Loucy (cell line): ENCODE measurements around the gene RTEL1.

Experiments used
- H2AFZ ChIP-seq: fragments of 200-600 bp; sonication (generic); 2 replicates; pipeline ENCODE4 v1.6.0; 2016; ENCODE audit warnings: antibody characterized with exemption, mild to moderate bottlenecking, low read length, moderate library complexity
- H3F3A ChIP-seq: fragments of 200-600 bp; 2 replicates; pipeline ENCODE4 v1.6.0; 2016; ENCODE audit warnings: antibody characterized with exemption, low read depth, mild to moderate bottlenecking
- H3K27me3 ChIP-seq: fragments of 200-600 bp; sonication (generic); 2 replicates; pipeline ENCODE4 v1.6.1; 2014; ENCODE audit warnings: low read length, mild to moderate bottlenecking; ENCODE audit not compliant: insufficient read depth, poor library complexity, severe bottlenecking
- H3K36me3 ChIP-seq: fragments of 200-600 bp; sonication (generic); 2 replicates; pipeline ENCODE4 v1.6.1; 2016; ENCODE audit warnings: low read length; ENCODE audit not compliant: insufficient read depth
- H3K4me1 ChIP-seq: fragments of 200-600 bp; sonication (generic); 2 replicates; pipeline ENCODE4 v1.5.1; 2014; ENCODE audit warnings: low read length, mild to moderate bottlenecking; ENCODE audit not compliant: insufficient read depth, poor library complexity, severe bottlenecking
- H3K4me2 ChIP-seq: fragments of 200-600 bp; sonication (generic); 2 replicates; pipeline ENCODE4 v1.6.0; 2014; ENCODE audit warnings: antibody characterized with exemption, low read length, low read depth, mild to moderate bottlenecking; ENCODE audit not compliant: poor library complexity, severe bottlenecking
- H3K4me3 ChIP-seq: fragments of 200-600 bp; sonication (generic); 2 replicates; pipeline ENCODE4 v1.5.1; 2014; ENCODE audit warnings: low read length, mild to moderate bottlenecking, mixed read lengths; ENCODE audit not compliant: poor library complexity, severe bottlenecking
- H3K79me2 ChIP-seq: fragments of 200-600 bp; sonication (generic); 2 replicates; pipeline ENCODE4 v1.6.1; 2014; ENCODE audit warnings: low read length; ENCODE audit not compliant: insufficient read depth
- H3K9ac ChIP-seq: fragments of 200-600 bp; sonication (generic); 2 replicates; pipeline ENCODE4 v1.6.0; 2014; ENCODE audit warnings: mild to moderate bottlenecking, low read depth, low read length, moderate library complexity; ENCODE audit not compliant: poor library complexity, severe bottlenecking
- H3K9me2 ChIP-seq: fragments of 200-600 bp; sonication (generic); replicated peaks from 2 replicates; pipeline ENCODE4 v1.6.1; 2016; ENCODE audit warnings: low read depth, low read length, mixed read lengths
- H3K9me3 ChIP-seq: fragments of 200-600 bp; sonication (generic); 2 replicates; pipeline ENCODE4 v1.6.1; 2014; ENCODE audit warnings: mild to moderate bottlenecking, antibody characterized with exemption, low read length, low read depth; ENCODE audit not compliant: insufficient read depth
- H4K20me1 ChIP-seq: fragments of 200-600 bp; sonication (generic); 2 replicates; pipeline ENCODE4 v1.6.0; 2014; ENCODE audit warnings: antibody characterized with exemption, low read length, mild to moderate bottlenecking; ENCODE audit not compliant: insufficient read depth, poor library complexity, severe bottlenecking
- EZH2phosphoT487 ChIP-seq: fragments of 200-600 bp; IDR thresholded peaks from 2 replicates; pipeline ENCODE4 v1.6.1; 2018; ENCODE audit warnings: antibody characterized with exemption, mild to moderate bottlenecking, moderate library complexity, borderline replicate concordance
- TF ChIP-seq, protein P1 (sequence below): fragments of 200-600 bp; sonication (generic); conservative IDR thresholded peaks from 2 replicates; pipeline ENCODE4 v1.5.1; 2014; ENCODE audit warnings: mild to moderate bottlenecking, antibody characterized with exemption, low read length

The RTEL1 gene

DNA sequence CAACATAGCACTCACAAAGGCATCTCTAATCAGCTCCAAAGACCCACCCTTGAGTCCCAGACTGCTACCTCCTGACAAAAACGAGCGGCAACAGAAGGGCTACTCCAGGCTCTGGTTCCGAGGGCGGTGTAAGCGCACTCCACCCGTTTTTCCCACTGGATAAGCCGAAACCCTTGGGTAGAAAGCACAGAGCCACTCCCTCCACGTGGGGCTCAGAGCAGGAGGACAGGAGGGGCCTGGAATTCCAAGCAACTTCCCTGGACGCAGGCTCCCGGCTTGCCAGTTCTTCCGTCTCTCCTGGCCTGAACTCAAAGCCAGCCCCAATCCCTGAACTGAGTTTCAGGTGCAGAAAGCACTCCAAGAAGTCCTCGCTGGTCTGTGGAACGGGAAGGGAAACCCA, 38.6 kb upstream of the RTEL1 start:
- H3K4me1 ChIP-seq, result peaks cover 22% of the 10 kb centered on the region
- no peak overlapping the region for H3K9ac ChIP-seq
- no peaks in the 10 kb centered on the region for H3F3A ChIP-seq
- TF ChIP-seq, protein P1, sequence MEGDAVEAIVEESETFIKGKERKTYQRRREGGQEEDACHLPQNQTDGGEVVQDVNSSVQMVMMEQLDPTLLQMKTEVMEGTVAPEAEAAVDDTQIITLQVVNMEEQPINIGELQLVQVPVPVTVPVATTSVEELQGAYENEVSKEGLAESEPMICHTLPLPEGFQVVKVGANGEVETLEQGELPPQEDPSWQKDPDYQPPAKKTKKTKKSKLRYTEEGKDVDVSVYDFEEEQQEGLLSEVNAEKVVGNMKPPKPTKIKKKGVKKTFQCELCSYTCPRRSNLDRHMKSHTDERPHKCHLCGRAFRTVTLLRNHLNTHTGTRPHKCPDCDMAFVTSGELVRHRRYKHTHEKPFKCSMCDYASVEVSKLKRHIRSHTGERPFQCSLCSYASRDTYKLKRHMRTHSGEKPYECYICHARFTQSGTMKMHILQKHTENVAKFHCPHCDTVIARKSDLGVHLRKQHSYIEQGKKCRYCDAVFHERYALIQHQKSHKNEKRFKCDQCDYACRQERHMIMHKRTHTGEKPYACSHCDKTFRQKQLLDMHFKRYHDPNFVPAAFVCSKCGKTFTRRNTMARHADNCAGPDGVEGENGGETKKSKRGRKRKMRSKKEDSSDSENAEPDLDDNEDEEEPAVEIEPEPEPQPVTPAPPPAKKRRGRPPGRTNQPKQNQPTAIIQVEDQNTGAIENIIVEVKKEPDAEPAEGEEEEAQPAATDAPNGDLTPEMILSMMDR, result no peak
- no peak for TF ChIP-seq EZH2phosphoT487
- H3K4me3 ChIP-seq, result no peak overlapping the region
- no peaks in the 10 kb centered on the region; the same call in 1 of the 2 replicates for H3K9me3 ChIP-seq
- no peaks in the 10 kb centered on the region for H3K27me3 ChIP-seq
- no peak overlapping the region for H2AFZ ChIP-seq
- H3K36me3 ChIP-seq, result peaks cover 37% of the 10 kb centered on the region; the same call in 1 of the 2 replicates
- H4K20me1 ChIP-seq, result peaks cover 3% of the 10 kb centered on the region
- H3K4me2 ChIP-seq, result no peak overlapping the region
- H3K79me2 ChIP-seq, result peaks cover 55% of the 10 kb centered on the region
- H3K9me2 ChIP-seq, result no peaks in the 10 kb centered on the region

DNA sequence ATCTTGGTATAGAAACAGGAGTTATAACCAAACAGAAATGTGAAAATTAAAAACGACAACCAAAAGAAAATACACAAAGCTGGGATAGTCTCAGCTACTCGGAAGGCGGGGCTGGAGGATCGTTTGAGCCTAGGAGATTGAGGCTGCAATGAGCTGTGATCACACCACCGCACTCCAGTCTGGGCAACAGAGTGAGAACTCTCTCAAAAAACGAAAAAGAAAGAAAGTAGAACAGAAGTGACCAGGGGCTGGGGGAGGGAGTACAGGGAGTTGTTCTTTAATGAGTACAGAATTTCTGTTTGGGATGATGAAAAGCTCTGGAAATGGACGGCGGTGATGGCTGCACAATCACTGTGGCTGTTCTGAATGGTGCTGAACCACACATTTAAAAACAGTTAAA, 37.1 kb upstream of the RTEL1 start:
- peaks cover 70% of the 10 kb centered on the region for H3K79me2 ChIP-seq
- H3K9me3 ChIP-seq, result no peaks in the 10 kb centered on the region
- TF ChIP-seq, protein P1, result no peak
- no peak for TF ChIP-seq EZH2phosphoT487
- no peak overlapping the region for H3K4me2 ChIP-seq
- H3F3A ChIP-seq, result peaks cover 4% of the 10 kb centered on the region; the same call in 1 of the 2 replicates
- no peak overlapping the region for H2AFZ ChIP-seq
- peaks cover 28% of the 10 kb centered on the region; the same call in 1 of the 2 replicates for H3K36me3 ChIP-seq
- H4K20me1 ChIP-seq, result peaks cover 3% of the 10 kb centered on the region
- H3K9me2 ChIP-seq, result no peaks in the 10 kb centered on the region
- H3K4me3 ChIP-seq, result no peak overlapping the region
- H3K9ac ChIP-seq, result peak overlapping the region; percentile 43
- H3K4me1 ChIP-seq, result peaks cover 34% of the 10 kb centered on the region
- no peaks in the 10 kb centered on the region for H3K27me3 ChIP-seq

DNA sequence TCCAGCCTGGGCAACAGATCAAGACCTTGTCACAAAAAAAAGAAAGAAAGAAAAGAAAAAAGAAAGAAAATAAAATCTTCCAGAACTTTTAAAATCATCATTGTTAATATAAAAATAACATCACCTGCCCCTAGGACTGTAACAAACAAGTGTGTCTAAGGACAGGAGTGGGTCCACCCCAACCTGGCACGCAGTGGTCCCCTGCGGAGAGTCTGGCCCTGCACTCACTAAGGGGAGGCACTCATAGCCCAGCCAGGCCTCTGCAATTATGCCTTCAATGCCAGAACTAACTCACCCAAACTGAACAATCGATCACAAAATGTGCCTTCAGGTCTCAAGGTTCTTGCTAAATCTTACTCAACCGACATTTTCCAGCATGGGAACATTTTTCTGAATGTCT, 36.0 kb upstream of the RTEL1 start:
- Histone ChIP-seq H3F3A (peaks cover 4% of the 10 kb centered on the region; the same call in 1 of the 2 replicates), H3K9me2 (no peaks in the 10 kb centered on the region), H3K4me1 (peaks cover 37% of the 10 kb centered on the region), H3K4me3 (no peak overlapping the region), H3K36me3 (peaks cover 19% of the 10 kb centered on the region; the same call in 1 of the 2 replicates), H3K27me3 (no peaks in the 10 kb centered on the region), H3K4me2 (peak overlapping the region; percentile 0), H3K9ac (no peak overlapping the region), H2AFZ (no peak overlapping the region), H3K9me3 (no peaks in the 10 kb centered on the region), H4K20me1 (peaks cover 3% of the 10 kb centered on the region), H3K79me2 (peaks cover 75% of the 10 kb centered on the region)
- TF ChIP-seq, protein P1, result no peak
- TF ChIP-seq EZH2phosphoT487, result no peak
